HEK293T (cell line): ENCODE results near the gene NBPF6.
A peak's percentile ranks its signal among the peaks of the same experiment; 100 is the strongest.
"Not testable (repeated sequence)": the region's sequence is repeated elsewhere in the genome, so short reads cannot be mapped to it uniquely, and the experiment has no call there.

Experiments
- CTCF ChIA-PET: fragments of 350-600 bp; formaldehyde crosslinking; extraction: SDS; loops from one replicate; lab custom pipeline; 2021; ENCODE audit warnings: antibody characterized with exemption, inconsistent platforms; lab: Yijun Ruan, JAX
- POLR2A ChIA-PET: fragments of 350-600 bp; formaldehyde crosslinking; extraction: SDS; loops from one replicate; lab custom pipeline; 2020; ENCODE audit warnings: antibody characterized with exemption, inconsistent platforms; lab: Yijun Ruan, JAX
- DNase-seq: peaks from one replicate; pipeline ENCODE4 v3.0.0; 2012; ENCODE audit warnings: mixed read lengths; ENCODE audit errors: extremely low spot score
- ARNT ChIP-seq: fragments of 450-650 bp; IDR thresholded peaks from 2 replicates; pipeline ENCODE4 v1.6.1; 2017; ENCODE audit warnings: mild to moderate bottlenecking
- BHLHE40 ChIP-seq: fragments of 450-650 bp; IDR thresholded peaks from 2 replicates; pipeline ENCODE4 v1.6.1; 2016; ENCODE audit warnings: mild to moderate bottlenecking, moderate library complexity, borderline replicate concordance
- CTBP1 ChIP-seq: fragments of 450-650 bp; IDR thresholded peaks from 2 replicates; pipeline ENCODE4 v1.6.1; 2016; ENCODE audit warnings: borderline replicate concordance
- ELF4 ChIP-seq: fragments of 450-650 bp; IDR thresholded peaks from 2 replicates; pipeline ENCODE4 v1.6.1; 2017; ENCODE audit warnings: antibody characterized with exemption
- FOXA1 ChIP-seq: fragments of 450-650 bp; IDR thresholded peaks from 2 replicates; pipeline ENCODE4 v1.6.1; 2016; ENCODE audit warnings: mild to moderate bottlenecking
- FOXK2 ChIP-seq: fragments of 450-650 bp; IDR thresholded peaks from 2 replicates; pipeline ENCODE4 v1.6.1; 2016; ENCODE audit warnings: mild to moderate bottlenecking
- FOXM1 ChIP-seq: fragments of 450-650 bp; IDR thresholded peaks from 2 replicates; pipeline ENCODE4 v1.6.1; 2017; ENCODE audit warnings: mild to moderate bottlenecking, borderline replicate concordance
- HDGF ChIP-seq: fragments of 450-650 bp; IDR thresholded peaks from 2 replicates; pipeline ENCODE4 v1.6.1; 2017; ENCODE audit warnings: antibody characterized with exemption, borderline replicate concordance
- L3MBTL2 ChIP-seq: fragments of 450-650 bp; conservative IDR thresholded peaks from 2 replicates; pipeline ENCODE4 v1.6.1; 2016; ENCODE audit warnings: mild to moderate bottlenecking
- LEF1 ChIP-seq: fragments of 450-650 bp; IDR thresholded peaks from 2 replicates; pipeline ENCODE4 v1.6.1; 2017; ENCODE audit warnings: mild to moderate bottlenecking, borderline replicate concordance
- NFRKB ChIP-seq: fragments of 450-650 bp; IDR thresholded peaks from 2 replicates; pipeline ENCODE4 v1.6.1; 2016; ENCODE audit warnings: mild to moderate bottlenecking, moderate library complexity
- SP1 ChIP-seq: fragments of 450-650 bp; IDR thresholded peaks from 2 replicates; pipeline ENCODE4 v1.6.1; 2017
- SUZ12 ChIP-seq: fragments of 450-650 bp; IDR thresholded peaks from 2 replicates; pipeline ENCODE4 v1.6.1; 2016; ENCODE audit warnings: mild to moderate bottlenecking
- TARDBP ChIP-seq: fragments of 450-650 bp; IDR thresholded peaks from 2 replicates; pipeline ENCODE4 v1.6.1; 2016
- ZNF384 ChIP-seq: fragments of 450-650 bp; IDR thresholded peaks from 2 replicates; pipeline ENCODE4 v1.6.1; 2016
- TF ChIP-seq, protein P1 (sequence below): fragments of 450-650 bp; IDR thresholded peaks from 2 replicates; pipeline ENCODE4 v1.6.1; 2016

The NBPF6 gene

GRCh38 chr1:108503062-108503733 is 53.1 kb downstream of the NBPF6 start:
- ChIA-PET POLR2A (no interaction called here), CTCF (interaction anchor here (0.6 kb wide), 2 partner anchors 142 to 721 kb away, joined by 3 read pairs; no protein-coding TSS in a partner anchor)
- no peak for TF ChIP-seq SP1
- no peak for TF ChIP-seq HDGF
- TF ChIP-seq LEF1 = no peak
- no peak for TF ChIP-seq ARNT
- TF ChIP-seq FOXA1 = no peak
- DNase-seq = no peak

DNA sequence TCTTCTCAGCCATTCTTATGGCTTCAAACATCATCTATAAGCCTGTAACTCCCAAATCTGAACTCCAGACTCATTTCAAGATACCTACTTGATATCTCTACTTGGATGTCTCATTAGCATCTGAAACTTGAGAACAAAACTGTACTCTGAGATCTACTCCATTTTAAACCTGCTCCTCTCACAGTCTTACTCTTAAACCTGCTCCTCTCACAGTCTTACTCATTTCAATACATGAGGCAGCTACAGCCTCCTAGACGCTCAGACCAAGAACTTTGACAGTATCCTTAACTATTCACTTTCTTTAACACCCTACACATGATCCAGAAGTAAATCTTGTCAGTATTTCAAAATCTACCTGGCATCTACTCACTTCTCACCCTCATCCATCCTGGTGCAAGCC is 54.3 kb downstream of the NBPF6 start:
- ChIA-PET POLR2A (no interaction called here), CTCF (no interaction called here)
- TF ChIP-seq SUZ12 = no peak
- no peak for TF ChIP-seq LEF1
- TF ChIP-seq ZNF384 = no peak
- TF ChIP-seq ARNT = no peak
- TF ChIP-seq FOXA1 = no peak
- TF ChIP-seq, protein P1, sequence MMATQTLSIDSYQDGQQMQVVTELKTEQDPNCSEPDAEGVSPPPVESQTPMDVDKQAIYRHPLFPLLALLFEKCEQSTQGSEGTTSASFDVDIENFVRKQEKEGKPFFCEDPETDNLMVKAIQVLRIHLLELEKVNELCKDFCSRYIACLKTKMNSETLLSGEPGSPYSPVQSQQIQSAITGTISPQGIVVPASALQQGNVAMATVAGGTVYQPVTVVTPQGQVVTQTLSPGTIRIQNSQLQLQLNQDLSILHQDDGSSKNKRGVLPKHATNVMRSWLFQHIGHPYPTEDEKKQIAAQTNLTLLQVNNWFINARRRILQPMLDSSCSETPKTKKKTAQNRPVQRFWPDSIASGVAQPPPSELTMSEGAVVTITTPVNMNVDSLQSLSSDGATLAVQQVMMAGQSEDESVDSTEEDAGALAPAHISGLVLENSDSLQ = no peak
- TF ChIP-seq ELF4 = no peak
- TF ChIP-seq FOXK2 = no peak
- no peak for TF ChIP-seq NFRKB
- no peak for TF ChIP-seq TARDBP
- no peak for TF ChIP-seq BHLHE40
- TF ChIP-seq SP1 = no peak
- TF ChIP-seq HDGF = no peak
- no peak for TF ChIP-seq FOXM1
- no peak for DNase-seq

GRCh38 chr1:108505763-108506070 is 55.6 kb downstream of the NBPF6 start:
- POLR2A ChIA-PET = no interaction called here
- no peak for DNase-seq
- CTCF ChIA-PET = interaction anchor here (0.8 kb wide), 1 partner anchor 138 kb away, joined by 3 read pairs; no protein-coding TSS in a partner anchor

DNA sequence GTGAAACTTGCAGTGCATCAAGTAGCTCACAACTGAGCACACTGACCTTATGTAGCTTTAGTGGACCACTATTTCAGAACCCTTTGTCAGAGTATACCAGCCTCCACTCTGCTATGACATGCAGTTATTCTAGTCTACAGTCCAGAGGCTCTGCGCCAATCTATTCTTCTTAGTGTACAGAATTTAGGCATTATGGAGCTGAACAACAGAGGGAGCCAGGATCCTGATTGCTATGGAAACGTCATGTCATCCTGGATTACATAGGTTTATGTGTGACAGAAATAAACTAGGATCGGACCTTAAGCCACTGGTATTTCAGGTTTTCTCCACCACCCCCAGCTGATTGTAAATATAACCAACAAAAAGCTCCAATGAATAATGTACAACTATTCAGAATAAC is 61.6 kb downstream of the NBPF6 start:
- no peak for DNase-seq
- CTCF ChIA-PET = interaction anchor here (0.6 to 2.0 kb wide), 5 partner anchors 11 to 1017 kb away, joined by 3 to 23 read pairs (median 3); no protein-coding TSS in a partner anchor
- POLR2A ChIA-PET = no interaction called here
- TF ChIP-seq SUZ12 = no peak
- TF ChIP-seq TARDBP = no peak
- TF ChIP-seq ZNF384 = no peak
- no peak for TF ChIP-seq NFRKB
- no peak for TF ChIP-seq ARNT
- TF ChIP-seq BHLHE40 = no peak
- no peak for TF ChIP-seq HDGF
- no peak for TF ChIP-seq FOXK2
- no peak for TF ChIP-seq ELF4
- TF ChIP-seq, protein P1 = no peak
- TF ChIP-seq SP1 = no peak
- TF ChIP-seq CTBP1 = no peak
- no peak for TF ChIP-seq L3MBTL2
- TF ChIP-seq LEF1 = no peak
- TF ChIP-seq FOXM1 = no peak
- TF ChIP-seq FOXA1 = no peak

More at GRCh38 chr1:108505763-108506070, 55.6 kb downstream of the NBPF6 start:
- TF ChIP-seq FOXM1 (no peak), SUZ12 (no peak), FOXK2 (no peak), CTBP1 (no peak), TARDBP (no peak), ZNF384 (no peak), NFRKB (no peak)
- TF ChIP-seq, protein P1 = no peak

- no peak for TF ChIP-seq BHLHE40
- peak; percentile 40 for DNase-seq
- POLR2A ChIA-PET = interaction anchor here (1.0 kb wide), 1 partner anchor 180 kb away, joined by 6 read pairs; the partner anchor contains the start of gene PRPF38B
- CTCF ChIA-PET = interaction anchor here (0.6 to 2.0 kb wide), 11 partner anchors 9 to 731 kb away, joined by 3 to 23 read pairs (median 3); partner anchors contain the start of gene PRPF38B
Measured at GRCh38 chr1:108512239-108513043, 62.3 kb downstream of the NBPF6 start.

GRCh38 chr1:108513044-108513415 is 62.9 kb downstream of the NBPF6 start:
- CTCF ChIA-PET = interaction anchor here (0.6 to 2.0 kb wide), 8 partner anchors 9 to 448 kb away, joined by 3 to 23 read pairs (median 3); partner anchors contain the start of gene PRPF38B
- POLR2A ChIA-PET = interaction anchor here (1.0 kb wide), 1 partner anchor 179 kb away, joined by 6 read pairs; the partner anchor contains the start of gene PRPF38B
- DNase-seq = no peak
- TF ChIP-seq L3MBTL2 (no peak), NFRKB (no peak), LEF1 (no peak), FOXM1 (no peak), BHLHE40 (no peak), FOXK2 (no peak), ZNF384 (no peak), ELF4 (no peak), CTBP1 (no peak), ARNT (no peak), HDGF (no peak), SUZ12 (no peak), TARDBP (no peak), SP1 (no peak), FOXA1 (no peak)
- TF ChIP-seq, protein P1 = no peak

- POLR2A ChIA-PET, CTCF ChIA-PET, DNase-seq: not testable (repeated sequence)
Measured at GRCh38 chr1:108513914-108514313, 63.8 kb downstream of the NBPF6 start.

- POLR2A ChIA-PET, CTCF ChIA-PET, DNase-seq: not testable (repeated sequence)
Measured at GRCh38 chr1:108517301-108517897, 67.3 kb downstream of the NBPF6 start.
